ENCODE results near the gene ASH1L.

ASH1L gene

GRCh38 chr1:155323729-155324036 is 238.9 kb downstream of the ASH1L start:
- Histone ChIP-seq H3K27me3 (ENCODE audit: control insufficient read depth, insufficient read depth, low read length, poor library complexity, severe bottlenecking) (peaks cover 7% of the 10 kb centered on the region), H3K4me3 (ENCODE audit: insufficient read depth, low read depth, low read length) (peak overlapping the region; percentile 76), H3K36me3 (ENCODE audit: control insufficient read depth, insufficient read depth, low read length) (peaks cover 8% of the 10 kb centered on the region), H3K4me1 (ENCODE audit: control insufficient read depth, insufficient read depth, low read length) (peaks cover 23% of the 10 kb centered on the region), H3K27ac (ENCODE audit: insufficient read depth, low read depth, low read length, poor library complexity, severe bottlenecking) (peak overlapping the region; percentile 91), H3K9me3 (ENCODE audit: control insufficient read depth, low read length) (no peaks in the 10 kb centered on the region)
- 0% methylated on average over 29 of the region's 29 CpGs for WGBS, 2 experiments

- H3K4me1 ChIP-seq (ENCODE audit: control insufficient read depth, insufficient read depth, low read length): peaks cover 23% of the 10 kb centered on the region
- peaks cover 8% of the 10 kb centered on the region for H3K36me3 ChIP-seq (ENCODE audit: control insufficient read depth, insufficient read depth, low read length)
- no peaks in the 10 kb centered on the region for H3K9me3 ChIP-seq (ENCODE audit: control insufficient read depth, low read length)
- peaks cover 7% of the 10 kb centered on the region for H3K27me3 ChIP-seq (ENCODE audit: control insufficient read depth, insufficient read depth, low read length, poor library complexity, severe bottlenecking)
- H3K4me3 ChIP-seq (ENCODE audit: insufficient read depth, low read depth, low read length): peak overlapping the region; percentile 76
- WGBS, 2 experiments: 0% methylated on average over 58 of the region's 58 CpGs
- peak overlapping the region; percentile 91 for H3K27ac ChIP-seq (ENCODE audit: insufficient read depth, low read depth, low read length, poor library complexity, severe bottlenecking)
Measured at GRCh38 chr1:155322953-155323728, 239.5 kb downstream of the ASH1L start.

DNA sequence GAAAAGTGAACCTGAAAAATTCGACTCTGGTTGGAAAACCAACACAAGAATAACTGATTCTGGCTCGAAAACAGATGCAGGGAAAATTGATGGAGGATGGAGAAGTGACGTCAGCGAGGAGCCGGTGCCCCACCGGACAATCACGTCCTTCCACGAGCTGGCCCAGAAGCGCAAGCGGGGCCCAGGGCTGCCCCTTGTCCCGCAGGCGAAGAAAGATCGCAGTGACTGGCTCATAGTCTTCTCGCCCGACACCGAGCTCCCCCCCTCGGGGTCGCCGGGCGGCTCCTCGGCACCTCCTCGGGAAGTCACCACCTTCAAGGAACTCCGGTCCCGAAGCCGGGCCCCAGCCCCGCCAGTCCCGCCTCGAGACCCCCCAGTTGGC is 240.0 kb downstream of the ASH1L start:
- Histone ChIP-seq H3K27me3 (ENCODE audit: control insufficient read depth, insufficient read depth, low read length, poor library complexity, severe bottlenecking) (peaks cover 7% of the 10 kb centered on the region), H3K4me3 (ENCODE audit: insufficient read depth, low read depth, low read length) (peak overlapping the region; percentile 76), H3K36me3 (ENCODE audit: control insufficient read depth, insufficient read depth, low read length) (peaks cover 13% of the 10 kb centered on the region), H3K4me1 (ENCODE audit: control insufficient read depth, insufficient read depth, low read length) (peaks cover 23% of the 10 kb centered on the region), H3K9me3 (ENCODE audit: control insufficient read depth, low read length) (no peaks in the 10 kb centered on the region), H3K27ac (ENCODE audit: insufficient read depth, low read depth, low read length, poor library complexity, severe bottlenecking) (peak overlapping the region; percentile 53)
- 3 to 4% methylated on average over 28 of the region's 28 CpGs for WGBS, 2 experiments

- Histone ChIP-seq H3K27ac (ENCODE audit: insufficient read depth, low read depth, low read length, poor library complexity, severe bottlenecking) (peak overlapping the region; percentile 46), H3K27me3 (ENCODE audit: control insufficient read depth, insufficient read depth, low read length, poor library complexity, severe bottlenecking) (peaks cover 7% of the 10 kb centered on the region), H3K4me1 (ENCODE audit: control insufficient read depth, insufficient read depth, low read length) (peaks cover 23% of the 10 kb centered on the region), H3K9me3 (ENCODE audit: control insufficient read depth, low read length) (no peaks in the 10 kb centered on the region), H3K4me3 (ENCODE audit: insufficient read depth, low read depth, low read length) (peak overlapping the region; percentile 76), H3K36me3 (ENCODE audit: control insufficient read depth, insufficient read depth, low read length) (peaks cover 13% of the 10 kb centered on the region)
- 48 to 54% methylated on average over 27 of the region's 27 CpGs for WGBS, 2 experiments
Measured at GRCh38 chr1:155321639-155322503, 240.7 kb downstream of the ASH1L start.

DNA sequence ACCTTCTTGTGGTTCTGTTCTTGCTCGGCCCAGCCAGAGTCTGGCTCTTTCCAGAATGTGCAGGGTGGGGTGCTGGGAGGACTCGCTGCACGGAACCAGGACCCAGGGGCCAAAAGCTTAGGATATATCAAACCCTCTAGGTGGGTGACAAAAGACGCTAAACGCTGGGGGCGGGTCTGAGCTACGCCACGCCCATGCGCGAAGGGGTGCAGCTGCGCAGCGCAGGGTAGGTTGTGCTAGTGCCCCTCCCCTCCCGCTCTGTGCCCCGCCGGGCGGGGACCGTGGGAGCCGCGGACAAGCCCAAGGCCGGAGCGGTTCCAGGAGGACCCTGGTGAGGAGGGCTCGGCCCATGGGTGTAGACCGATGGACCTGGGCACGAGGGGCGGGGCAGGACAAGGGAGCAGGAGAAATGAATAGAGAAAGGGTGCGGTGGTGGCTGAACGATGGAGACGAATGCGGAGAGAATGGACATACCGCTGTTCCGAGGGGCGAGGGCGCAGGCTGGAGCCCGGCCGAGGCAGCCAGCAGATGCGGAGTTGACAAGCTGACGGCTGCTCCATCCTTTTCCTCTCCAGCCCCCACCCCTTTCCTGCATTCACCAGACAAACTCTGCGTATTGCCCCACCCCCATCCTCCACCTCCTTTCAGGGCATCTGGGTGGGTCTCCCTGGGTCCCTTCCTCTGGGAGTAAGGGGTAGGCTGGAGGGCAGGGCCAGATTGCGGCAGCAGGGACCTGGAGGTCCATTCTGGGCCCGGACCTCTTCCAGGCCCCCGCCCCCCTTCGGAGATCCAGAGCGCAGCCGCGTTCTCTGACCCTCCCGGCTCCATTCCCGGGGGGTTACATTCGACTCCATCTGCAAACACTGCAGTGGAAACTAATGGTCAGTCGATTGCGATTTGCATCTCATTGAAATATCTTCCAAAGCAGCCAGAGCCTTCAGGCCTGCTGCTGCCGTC is 241.7 kb downstream of the ASH1L start, which contains the start of gene RUSC1:
Gene RUSC1 (plus strand): TSS at position 234 of the 957 bp plus-strand sequence. CDS start 880 bp downstream, outside the sequence.
- Histone ChIP-seq H3K36me3 (ENCODE audit: control insufficient read depth, insufficient read depth, low read length) (peaks cover 13% of the 10 kb centered on the region), H3K4me3 (ENCODE audit: insufficient read depth, low read depth, low read length) (peak within 1 kb of the TSS; percentile 76), H3K9me3 (ENCODE audit: control insufficient read depth, low read length) (no peaks in the 10 kb centered on the region), H3K4me1 (ENCODE audit: control insufficient read depth, insufficient read depth, low read length) (peaks cover 23% of the 10 kb centered on the region), H3K27me3 (ENCODE audit: control insufficient read depth, insufficient read depth, low read length, poor library complexity, severe bottlenecking) (peaks cover 7% of the 10 kb centered on the region), H3K27ac (ENCODE audit: insufficient read depth, low read depth, low read length, poor library complexity, severe bottlenecking) (peak within 1 kb of the TSS; percentile 46)
- WGBS, 2 experiments: 24 to 25% methylated on average over 51 of the region's 51 CpGs

DNA sequence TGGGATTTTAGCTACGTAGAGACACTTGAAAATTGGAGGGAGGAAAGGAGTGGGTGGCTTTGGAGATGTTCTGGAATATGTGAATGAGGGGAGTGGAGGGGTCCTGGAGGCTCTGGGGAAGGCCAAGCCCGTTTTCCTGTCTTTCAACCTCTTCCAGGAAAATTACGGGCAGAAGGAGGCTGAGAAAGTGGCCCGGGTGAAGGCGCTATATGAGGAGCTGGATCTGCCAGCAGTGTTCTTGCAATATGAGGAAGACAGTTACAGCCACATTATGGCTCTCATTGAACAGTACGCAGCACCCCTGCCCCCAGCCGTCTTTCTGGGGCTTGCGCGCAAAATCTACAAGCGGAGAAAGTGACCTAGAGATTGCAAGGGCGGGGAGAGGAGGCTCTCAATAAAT is 242.4 kb downstream of the ASH1L start:
- WGBS, 2 experiments: 83 to 84% methylated on average over 11 of the region's 11 CpGs
- H3K36me3 ChIP-seq (ENCODE audit: control insufficient read depth, insufficient read depth, low read length): peaks cover 13% of the 10 kb centered on the region
- H3K4me1 ChIP-seq (ENCODE audit: control insufficient read depth, insufficient read depth, low read length): peaks cover 17% of the 10 kb centered on the region
- peak overlapping the region; percentile 76 for H3K4me3 ChIP-seq (ENCODE audit: insufficient read depth, low read depth, low read length)
- H3K27me3 ChIP-seq (ENCODE audit: control insufficient read depth, insufficient read depth, low read length, poor library complexity, severe bottlenecking): peaks cover 7% of the 10 kb centered on the region
- no peaks in the 10 kb centered on the region for H3K9me3 ChIP-seq (ENCODE audit: control insufficient read depth, low read length)
- peak overlapping the region; percentile 45 for H3K27ac ChIP-seq (ENCODE audit: insufficient read depth, low read depth, low read length, poor library complexity, severe bottlenecking)

- Histone ChIP-seq H3K27me3 (ENCODE audit: control insufficient read depth, insufficient read depth, low read length, poor library complexity, severe bottlenecking) (peaks cover 7% of the 10 kb centered on the region), H3K9me3 (ENCODE audit: control insufficient read depth, low read length) (no peaks in the 10 kb centered on the region), H3K36me3 (ENCODE audit: control insufficient read depth, insufficient read depth, low read length) (peaks cover 13% of the 10 kb centered on the region), H3K4me1 (ENCODE audit: control insufficient read depth, insufficient read depth, low read length) (peaks cover 16% of the 10 kb centered on the region), H3K4me3 (ENCODE audit: insufficient read depth, low read depth, low read length) (no peak overlapping the region), H3K27ac (ENCODE audit: insufficient read depth, low read depth, low read length, poor library complexity, severe bottlenecking) (no peak overlapping the region)
- 88 to 93% methylated on average over 5 of the region's 5 CpGs for WGBS, 2 experiments
Measured at GRCh38 chr1:155319536-155319935, 243.1 kb downstream of the ASH1L start.

- H3K4me3 ChIP-seq (ENCODE audit: insufficient read depth, low read depth, low read length): no peak overlapping the region
- H3K9me3 ChIP-seq (ENCODE audit: control insufficient read depth, low read length): no peaks in the 10 kb centered on the region
- 95 to 96% methylated on average over 9 of the region's 9 CpGs for WGBS, 2 experiments
- H3K36me3 ChIP-seq (ENCODE audit: control insufficient read depth, insufficient read depth, low read length): peaks cover 13% of the 10 kb centered on the region
- H3K4me1 ChIP-seq (ENCODE audit: control insufficient read depth, insufficient read depth, low read length): peaks cover 16% of the 10 kb centered on the region
- no peak overlapping the region for H3K27ac ChIP-seq (ENCODE audit: insufficient read depth, low read depth, low read length, poor library complexity, severe bottlenecking)
- H3K27me3 ChIP-seq (ENCODE audit: control insufficient read depth, insufficient read depth, low read length, poor library complexity, severe bottlenecking): peaks cover 7% of the 10 kb centered on the region
Measured at GRCh38 chr1:155318082-155318481, 244.5 kb downstream of the ASH1L start.

DNA sequence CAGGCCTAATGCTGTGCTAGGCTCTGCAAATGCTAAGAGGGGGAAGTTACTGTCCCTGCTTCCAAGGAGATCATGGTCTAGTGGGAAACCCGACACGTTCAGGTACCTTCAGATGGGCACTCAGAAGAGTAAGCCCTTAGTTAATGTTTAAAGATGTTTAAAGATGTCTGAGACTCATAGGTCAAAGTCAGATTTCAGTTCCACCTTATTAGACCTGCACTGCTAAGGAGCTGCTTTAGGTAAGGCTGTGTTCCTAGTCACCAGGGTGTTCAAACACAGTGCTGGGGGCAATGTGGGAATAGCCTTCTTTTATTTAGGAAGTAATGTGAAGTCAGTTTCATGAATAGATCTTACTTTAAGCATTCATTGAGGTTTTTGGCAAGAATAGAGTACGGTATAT is 245.7 kb downstream of the ASH1L start:
- no peak overlapping the region for H3K27ac ChIP-seq (ENCODE audit: insufficient read depth, low read depth, low read length, poor library complexity, severe bottlenecking)
- WGBS, 2 experiments: 92 to 94% methylated on average over 3 of the region's 3 CpGs
- peaks cover 9% of the 10 kb centered on the region for H3K4me1 ChIP-seq (ENCODE audit: control insufficient read depth, insufficient read depth, low read length)
- peaks cover 7% of the 10 kb centered on the region for H3K27me3 ChIP-seq (ENCODE audit: control insufficient read depth, insufficient read depth, low read length, poor library complexity, severe bottlenecking)
- H3K36me3 ChIP-seq (ENCODE audit: control insufficient read depth, insufficient read depth, low read length): peaks cover 16% of the 10 kb centered on the region
- no peak overlapping the region for H3K4me3 ChIP-seq (ENCODE audit: insufficient read depth, low read depth, low read length)
- no peaks in the 10 kb centered on the region for H3K9me3 ChIP-seq (ENCODE audit: control insufficient read depth, low read length)
